ENCODE measurements around the gene PCDH9.

Gene PCDH9

GRCh38 chr13:66992719-66993118, 237.4 kb downstream of the PCDH9 start:
- DNase-seq (ENCODE audit: low spot score) (no peak), ATAC-seq (ENCODE audit: low read depth) (no peak)
- Histone ChIP-seq H3K4me3 (ENCODE audit: severe bottlenecking) (no peak overlapping the region), H3K36me3 (ENCODE audit: low read depth) (no peaks in the 10 kb centered on the region), H3K9me3 (ENCODE audit: severe bottlenecking) (no peaks in the 10 kb centered on the region), H3K4me1 (ENCODE audit: insufficient read depth, poor library complexity, severe bottlenecking) (no peaks in the 10 kb centered on the region), H3K27ac (ENCODE audit: poor library complexity, severe bottlenecking) (no peak overlapping the region), H3K27me3 (ENCODE audit: insufficient read depth, poor library complexity, severe bottlenecking) (no peaks in the 10 kb centered on the region)
- TF ChIP-seq CTCF (IDR thresholded peaks at IDR 0.05; ENCODE audit: poor library complexity, severe bottlenecking) = no peak

- Histone ChIP-seq H3K27ac (ENCODE audit: poor library complexity, severe bottlenecking) (no peak overlapping the region), H3K36me3 (ENCODE audit: low read depth) (no peaks in the 10 kb centered on the region), H3K4me3 (ENCODE audit: severe bottlenecking) (no peak overlapping the region), H3K4me1 (ENCODE audit: insufficient read depth, poor library complexity, severe bottlenecking) (no peaks in the 10 kb centered on the region), H3K27me3 (ENCODE audit: insufficient read depth, poor library complexity, severe bottlenecking) (no peaks in the 10 kb centered on the region), H3K9me3 (ENCODE audit: severe bottlenecking) (no peaks in the 10 kb centered on the region)
- no peak for TF ChIP-seq CTCF (IDR thresholded peaks at IDR 0.05; ENCODE audit: poor library complexity, severe bottlenecking)
- ATAC-seq (ENCODE audit: low read depth) (no peak), DNase-seq (ENCODE audit: low spot score) (no peak)
Measured at GRCh38 chr13:66992183-66992582, 238.0 kb downstream of the PCDH9 start.

GRCh38 chr13:66984241-66984640, 245.9 kb downstream of the PCDH9 start:
- TF ChIP-seq CTCF (IDR thresholded peaks at IDR 0.05; ENCODE audit: poor library complexity, severe bottlenecking) = no peak
- Histone ChIP-seq H3K4me3 (ENCODE audit: severe bottlenecking) (no peak overlapping the region), H3K36me3 (ENCODE audit: low read depth) (no peaks in the 10 kb centered on the region), H3K9me3 (ENCODE audit: severe bottlenecking) (no peaks in the 10 kb centered on the region), H3K27ac (ENCODE audit: poor library complexity, severe bottlenecking) (no peak overlapping the region), H3K4me1 (ENCODE audit: insufficient read depth, poor library complexity, severe bottlenecking) (no peaks in the 10 kb centered on the region), H3K27me3 (ENCODE audit: insufficient read depth, poor library complexity, severe bottlenecking) (no peaks in the 10 kb centered on the region)
- DNase-seq (ENCODE audit: low spot score) (no peak), ATAC-seq (ENCODE audit: low read depth) (no peak)

GRCh38 chr13:66981912-66982311, 248.2 kb downstream of the PCDH9 start:
- Histone ChIP-seq H3K27me3 (ENCODE audit: insufficient read depth, poor library complexity, severe bottlenecking) (no peaks in the 10 kb centered on the region), H3K4me3 (ENCODE audit: severe bottlenecking) (no peak overlapping the region), H3K36me3 (ENCODE audit: low read depth) (no peaks in the 10 kb centered on the region), H3K4me1 (ENCODE audit: insufficient read depth, poor library complexity, severe bottlenecking) (no peaks in the 10 kb centered on the region), H3K9me3 (ENCODE audit: severe bottlenecking) (no peaks in the 10 kb centered on the region), H3K27ac (ENCODE audit: poor library complexity, severe bottlenecking) (no peak overlapping the region)
- DNase-seq (ENCODE audit: low spot score) (no peak), ATAC-seq (ENCODE audit: low read depth) (no peak)
- no peak for TF ChIP-seq CTCF (IDR thresholded peaks at IDR 0.05; ENCODE audit: poor library complexity, severe bottlenecking)

GRCh38 chr13:66977161-66977560, 253.0 kb downstream of the PCDH9 start:
- no peaks in the 10 kb centered on the region for H3K9me3 ChIP-seq (ENCODE audit: severe bottlenecking)
- TF ChIP-seq CTCF (IDR thresholded peaks at IDR 0.05; ENCODE audit: poor library complexity, severe bottlenecking) = no peak
- no peaks in the 10 kb centered on the region for H3K4me1 ChIP-seq (ENCODE audit: insufficient read depth, poor library complexity, severe bottlenecking)
- H3K4me3 ChIP-seq (ENCODE audit: severe bottlenecking) = no peak overlapping the region
- ATAC-seq (ENCODE audit: low read depth) (no peak), DNase-seq (ENCODE audit: low spot score) (no peak)
- H3K36me3 ChIP-seq (ENCODE audit: low read depth) = no peaks in the 10 kb centered on the region
- H3K27ac ChIP-seq (ENCODE audit: poor library complexity, severe bottlenecking) = no peak overlapping the region
- H3K27me3 ChIP-seq (ENCODE audit: insufficient read depth, poor library complexity, severe bottlenecking) = no peaks in the 10 kb centered on the region
